Spleen (tissue), 11 donors: ENCODE data around the gene MIDN. TPM values are rescaled to one million over a fixed set of nuclear protein-coding genes. Genes with fewer than 3 reads are reported as not detected.

ENCODE experiments used
- DNase-seq: peaks from one replicate; pipeline ENCODE4 v3.0.0-alpha.2; 2020
- H3K27ac ChIP-seq, 8 donors: fragments of 200-600 bp; sonication (generic) in 7 of 8; 1 replicate in 4 of 8; 2 replicates in 4 of 8; pipeline versions ENCODE4 v1.5.0 to v1.8.0; 2016 to 2021; ENCODE audit warnings: inconsistent platforms in 4 of 8, mild to moderate bottlenecking in 4 of 8, moderate library complexity in 1 of 8
- H3K27me3 ChIP-seq, 7 donors: fragments of 200-600 bp; sonication (generic) in 6 of 7; replicated peaks in 1 of 7; 1 replicate in 4 of 7; 2 replicates in 3 of 7; pipeline versions ENCODE4 v1.5.0 to v1.8.0; 2016 to 2021; ENCODE audit warnings: inconsistent platforms in 3 of 7, mild to moderate bottlenecking in 1 of 7
- H3K36me3 ChIP-seq, 6 donors: fragments of 200-600 bp; sonication (generic) in 5 of 6; 1 replicate in 4 of 6; 2 replicates in 2 of 6; pipeline versions ENCODE4 v1.5.0 to v1.8.0; 2016 to 2021; ENCODE audit warnings: inconsistent platforms in 2 of 6
- H3K4me1 ChIP-seq, 6 donors: fragments of 200-600 bp; sonication (generic) in 5 of 6; 1 replicate in 3 of 6; 2 replicates in 3 of 6; pipeline versions ENCODE4 v1.5.0 to v1.8.0; 2016 to 2021; ENCODE audit warnings: inconsistent platforms in 3 of 6
- H3K4me3 ChIP-seq, 8 donors: fragments of 200-600 bp; sonication (generic) in 7 of 8; 1 replicate in 4 of 8; 2 replicates in 4 of 8; pipeline versions ENCODE4 v1.5.0 to v1.8.0; 2016 to 2021; ENCODE audit warnings: inconsistent platforms in 4 of 8, mild to moderate bottlenecking in 4 of 8, moderate library complexity in 2 of 8
- H3K9me3 ChIP-seq, 8 donors: fragments of 200-600 bp; sonication (generic) in 7 of 8; 1 replicate in 4 of 8; 2 replicates in 4 of 8; pipeline versions ENCODE4 v1.5.0 to v1.8.0; 2016 to 2021; ENCODE audit warnings: inconsistent platforms in 4 of 8
- POLR2A ChIP-seq, 3 donors: fragments of 450-650 bp; IDR thresholded peaks; one replicate each; pipeline ENCODE4 v1.5.1; 2017; ENCODE audit warnings: antibody characterized with exemption in 3 of 3, mild to moderate bottlenecking in 1 of 3
- POLR2AphosphoS5 ChIP-seq, 3 donors: sonication (generic); formaldehyde crosslinking; IDR thresholded peaks; one replicate each; pipeline ENCODE4 v1.5.1; 2017; ENCODE audit warnings: antibody characterized with exemption in 3 of 3
- WGBS, 5 donors: extraction: QIAGEN DNeasy Blood & Tissue Kit in 3 of 5; methylation state at CpG; one replicate each; pipeline versions ENCODE4 v1.1.5 to v1.1.7; 2013 to 2018; 5-methylcytosine and 5-hydroxymethylcytosine counted together
- intact Hi-C: fragments of 100-400 bp; cut with DNase I; formaldehyde crosslinking; loops from one replicate; pipeline ENCODE4 v1.15.0; 2023; ENCODE audit warnings: low total_unique reads
- polyA plus RNA-seq, 3 donors: library from polyadenylated mRNA; stranded (reverse); fragments of 200-250 nt; gene quantifications; one replicate each; pipeline ENCODE4 v1.2.1, GENCODE V29; 2013
- total RNA-seq, 7 donors: library from RNA; depleted of rRNA in 3 of 7; stranded (reverse); fragments of >200 nt in 3 of 7; fragmentation: NEBNext Ultra II Directional in 4 of 7; extraction: Animal tissue kit (Norgen Biotek cat#: 25700) in 4 of 7; gene quantifications; one replicate each; pipeline versions ENCODE4 v1.1.0 to v1.2.1, GENCODE V29; 2016 to 2021
- TF ChIP-seq, protein P1 (sequence below), 11 experiments: fragments of 200-600 bp in 7 of 11; fragments of 450-650 bp in 4 of 11; sonication (generic) in 4 of 11; IDR thresholded peaks in 8 of 11; conservative IDR thresholded peaks in 3 of 11; 1 replicate in 7 of 11; 2 replicates in 4 of 11; pipeline versions ENCODE4 v1.4.0 to v1.8.0; 2016 to 2021; ENCODE audit warnings: antibody characterized with exemption in 11 of 11, inconsistent platforms in 4 of 11, mild to moderate bottlenecking in 1 of 11
- donor health status: healthy with polysubstance abuse.
- donor health status: DM: no; HTN: no; CAD: no; lungs with moderate emphysema.
- donor health status: DM: no; HTN: no; CAD: no.
- donor health status: Bipolar disorder and iron deficiency.
- donor health status: healthy.
- donor health status: DM: no; HTN: no; CAD: no.
- donor health status: DM: yes; HTN: yes; CAD: no.

Gene MIDN
- total and polyA plus RNA-seq, 10 donors, result 16.5 to 223 (median 86.7) TPM

DNA sequence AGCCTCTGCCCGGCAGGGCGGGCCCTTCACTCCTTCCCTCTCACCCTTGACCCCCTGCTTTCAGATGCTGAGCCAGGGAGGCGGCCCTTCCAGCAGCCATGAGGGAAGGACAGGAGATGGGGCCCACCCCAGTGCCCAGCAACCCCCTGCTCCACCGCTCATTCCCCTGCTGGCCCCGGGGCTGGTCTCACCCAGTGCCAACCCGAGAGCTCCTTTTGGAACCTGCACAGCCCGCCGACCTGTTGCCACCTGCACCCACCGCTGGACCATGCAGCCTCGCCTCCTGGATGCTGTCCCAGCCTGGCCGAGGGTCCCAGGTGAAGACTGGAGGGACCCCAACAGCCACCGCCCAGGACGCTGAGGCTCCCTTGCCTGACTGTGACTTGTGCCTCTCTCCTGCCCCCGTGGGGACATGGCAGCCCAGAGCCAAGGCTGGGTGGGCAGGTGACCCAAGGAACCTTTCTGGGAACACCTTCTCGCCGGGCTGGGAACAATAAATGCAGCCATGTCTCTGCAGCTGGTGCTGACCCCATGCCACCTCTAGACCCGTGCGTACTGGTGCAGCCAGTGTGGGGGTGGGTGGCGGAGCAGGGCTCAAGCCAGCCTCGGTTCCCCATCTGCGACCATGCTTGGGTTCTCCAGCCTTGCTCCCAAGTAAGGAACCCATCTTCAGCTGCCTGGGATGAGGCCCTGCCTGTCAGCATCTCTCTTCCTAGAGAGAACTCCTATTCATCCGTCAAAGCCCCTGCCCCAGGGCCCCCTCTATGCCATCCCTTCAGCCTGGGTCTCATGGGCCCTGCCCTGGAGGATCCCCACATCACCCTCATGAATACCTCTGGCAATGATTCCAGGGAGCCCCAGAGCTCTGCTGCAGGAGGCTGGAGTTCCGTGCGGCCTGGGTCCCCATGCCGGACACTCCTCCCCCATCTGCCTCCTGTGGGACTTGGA, 30.6 kb downstream of the MIDN start:
- peak; percentile 81 for DNase-seq
- Histone ChIP-seq H3K4me3 (no peak overlapping the region), H3K27ac (no peak overlapping the region), H3K36me3 (peaks cover 6 to 52% (median 33%) of the 10 kb centered on the region in 6 donors), H3K27me3 (peaks cover 0 to 15% (median 13%) of the 10 kb centered on the region in 7 donors), H3K9me3 (no peaks in the 10 kb centered on the region), H3K4me1 (peaks cover 28 to 73% (median 47%) of the 10 kb centered on the region in 6 donors)
- intact Hi-C loops, result loop anchor here (10.0 kb wide), 1 partner anchor 126 kb away; the partner anchor contains the start of genes DAZAP1 and GAMT
- TF ChIP-seq, protein P1, sequence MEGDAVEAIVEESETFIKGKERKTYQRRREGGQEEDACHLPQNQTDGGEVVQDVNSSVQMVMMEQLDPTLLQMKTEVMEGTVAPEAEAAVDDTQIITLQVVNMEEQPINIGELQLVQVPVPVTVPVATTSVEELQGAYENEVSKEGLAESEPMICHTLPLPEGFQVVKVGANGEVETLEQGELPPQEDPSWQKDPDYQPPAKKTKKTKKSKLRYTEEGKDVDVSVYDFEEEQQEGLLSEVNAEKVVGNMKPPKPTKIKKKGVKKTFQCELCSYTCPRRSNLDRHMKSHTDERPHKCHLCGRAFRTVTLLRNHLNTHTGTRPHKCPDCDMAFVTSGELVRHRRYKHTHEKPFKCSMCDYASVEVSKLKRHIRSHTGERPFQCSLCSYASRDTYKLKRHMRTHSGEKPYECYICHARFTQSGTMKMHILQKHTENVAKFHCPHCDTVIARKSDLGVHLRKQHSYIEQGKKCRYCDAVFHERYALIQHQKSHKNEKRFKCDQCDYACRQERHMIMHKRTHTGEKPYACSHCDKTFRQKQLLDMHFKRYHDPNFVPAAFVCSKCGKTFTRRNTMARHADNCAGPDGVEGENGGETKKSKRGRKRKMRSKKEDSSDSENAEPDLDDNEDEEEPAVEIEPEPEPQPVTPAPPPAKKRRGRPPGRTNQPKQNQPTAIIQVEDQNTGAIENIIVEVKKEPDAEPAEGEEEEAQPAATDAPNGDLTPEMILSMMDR (IDR thresholded peaks at IDR 0.05 in 8 of 11, conservative IDR thresholded peaks at IDR 0.05 in 3 of 11), result no peak
- TF ChIP-seq POLR2AphosphoS5 (IDR thresholded peaks at IDR 0.05) (peak in 1 of 3 donors; percentile 21), POLR2A (IDR thresholded peaks at IDR 0.05) (no peak)
- WGBS, 5 donors, result 89 to 95% (median 89%) methylated on average over 19 to 25 of the region's 25 CpGs

DNA sequence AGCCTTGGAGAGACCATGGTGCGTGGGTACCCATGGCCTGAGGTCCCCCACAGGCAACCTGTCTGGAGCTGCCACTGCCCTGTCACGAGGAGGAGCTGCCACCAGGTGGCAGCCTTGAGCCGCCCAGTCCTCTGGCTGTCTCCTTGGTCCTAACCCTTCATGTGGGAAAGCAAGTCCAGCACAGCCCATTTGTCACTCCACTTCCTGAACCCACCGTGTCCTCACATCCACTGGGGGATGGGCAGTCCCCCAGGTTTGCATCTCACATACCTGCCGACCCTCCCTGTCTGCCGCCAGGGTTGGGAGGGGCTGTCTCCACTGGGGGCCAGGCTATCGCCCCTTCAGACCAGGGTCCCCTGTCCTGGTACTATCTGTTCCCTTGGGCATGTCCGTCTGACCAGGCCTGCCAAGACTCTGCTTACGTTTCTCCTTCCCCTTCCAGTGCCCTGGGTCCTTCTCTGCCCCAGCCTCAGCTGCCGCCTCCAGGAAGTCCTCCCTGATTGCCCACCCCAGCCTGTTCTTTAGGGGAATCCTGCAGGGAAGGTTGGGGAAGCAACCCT, 31.5 kb downstream of the MIDN start:
- TF ChIP-seq, protein P1 (IDR thresholded peaks at IDR 0.05 in 8 of 11, conservative IDR thresholded peaks at IDR 0.05 in 3 of 11), result peak; percentile 86 to 98 (median 96)
- TF ChIP-seq POLR2A (IDR thresholded peaks at IDR 0.05) (no peak), POLR2AphosphoS5 (IDR thresholded peaks at IDR 0.05) (peak in 2 of 3 donors; percentile 60 to 64)
- H3K4me1 ChIP-seq, result peaks cover 19 to 65% (median 40%) of the 10 kb centered on the region in 6 donors
- no peaks in the 10 kb centered on the region for H3K9me3 ChIP-seq
- peaks cover 0 to 24% (median 22%) of the 10 kb centered on the region in 7 donors for H3K27me3 ChIP-seq
- H3K36me3 ChIP-seq, result peaks cover 0 to 43% (median 24%) of the 10 kb centered on the region in 6 donors
- no peak overlapping the region for H3K27ac ChIP-seq
- 26 to 40% (median 34%) methylated on average over 8 to 10 of the region's 10 CpGs for whole genome bisulfite sequencing, 5 donors
- intact Hi-C loops, result loop anchor here (10.0 kb wide), 2 partner anchors 95 to 125 kb away; partner anchors contain the start of genes DAZAP1 and GAMT
- H3K4me3 ChIP-seq, result no peak overlapping the region
- DNase-seq, result peak; percentile 95

DNA sequence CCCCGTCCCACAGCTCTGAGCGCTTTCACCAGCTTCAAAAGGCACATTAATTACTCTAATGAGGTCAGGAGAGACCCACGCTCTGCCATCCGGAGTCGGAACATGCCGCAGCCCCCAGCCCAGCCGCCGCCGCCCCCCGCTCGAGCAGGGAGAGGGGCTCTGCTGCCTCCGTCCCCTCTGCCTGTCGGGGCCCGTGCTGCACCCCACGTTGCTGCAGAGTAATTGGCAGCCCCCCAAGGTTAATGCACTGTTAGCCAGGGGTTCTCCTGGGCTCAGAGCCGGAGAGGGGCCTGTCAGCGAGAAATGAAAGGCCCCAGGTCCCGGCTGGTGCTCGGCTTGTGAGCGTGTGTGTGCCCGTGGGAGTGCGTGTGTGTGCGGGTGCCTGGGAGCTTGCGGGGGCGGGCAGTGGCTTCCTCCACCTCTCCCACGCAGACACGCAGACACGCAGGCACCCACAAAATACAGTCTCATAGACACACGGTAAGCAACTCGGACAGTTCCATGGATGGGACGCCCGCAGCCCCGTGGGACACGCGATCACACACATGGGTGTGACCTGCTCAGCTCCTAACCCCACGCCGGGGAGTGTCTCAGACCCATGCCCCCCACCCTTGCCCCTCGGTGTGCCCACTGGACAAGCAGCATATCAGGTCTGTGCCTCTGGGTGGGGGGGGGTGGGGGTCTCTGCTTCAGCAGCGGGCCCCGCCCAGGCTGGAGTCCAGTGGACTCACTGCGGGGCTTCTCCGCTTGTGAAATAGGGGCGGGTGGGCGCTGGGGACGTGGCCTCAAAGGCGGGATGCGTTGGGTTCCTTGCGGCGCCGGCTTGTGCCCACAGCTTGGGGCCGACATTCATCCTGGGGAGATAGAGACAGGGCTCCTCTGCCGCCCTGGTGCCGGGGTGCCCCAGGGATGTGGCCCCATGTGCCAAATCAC, 32.5 kb downstream of the MIDN start:
- TF ChIP-seq, protein P1 (IDR thresholded peaks at IDR 0.05 in 8 of 11, conservative IDR thresholded peaks at IDR 0.05 in 3 of 11), result peak in 1 of 11 experiments; percentile 17
- TF ChIP-seq POLR2A (IDR thresholded peaks at IDR 0.05) (no peak), POLR2AphosphoS5 (IDR thresholded peaks at IDR 0.05) (no peak)
- H3K27ac ChIP-seq, result no peak overlapping the region
- WGBS, 5 donors, result 85 to 89% (median 88%) methylated on average over 38 to 53 of the region's 53 CpGs
- H3K36me3 ChIP-seq, result peaks cover 0 to 40% (median 21%) of the 10 kb centered on the region in 6 donors
- no peak overlapping the region for H3K4me3 ChIP-seq
- no peak for DNase-seq
- peaks cover 16 to 64% (median 35%) of the 10 kb centered on the region in 6 donors for H3K4me1 ChIP-seq
- H3K27me3 ChIP-seq, result peaks cover 0 to 32% (median 29%) of the 10 kb centered on the region in 7 donors
- intact Hi-C loops, result loop anchor here (10.0 kb wide), 1 partner anchor 94 kb away; no protein-coding TSS in a partner anchor
- H3K9me3 ChIP-seq, result no peaks in the 10 kb centered on the region
